ENCODE measurements around the gene SETD3. TPM values are rescaled to one million over a fixed set of nuclear protein-coding genes. Genes with fewer than 3 reads are reported as not detected.

Gene SETD3
- polyA plus RNA-seq, 1 donor (not counting 4 experiments of a cell fraction or from before 2014, with no cell fraction given), result 48.1 TPM

DNA sequence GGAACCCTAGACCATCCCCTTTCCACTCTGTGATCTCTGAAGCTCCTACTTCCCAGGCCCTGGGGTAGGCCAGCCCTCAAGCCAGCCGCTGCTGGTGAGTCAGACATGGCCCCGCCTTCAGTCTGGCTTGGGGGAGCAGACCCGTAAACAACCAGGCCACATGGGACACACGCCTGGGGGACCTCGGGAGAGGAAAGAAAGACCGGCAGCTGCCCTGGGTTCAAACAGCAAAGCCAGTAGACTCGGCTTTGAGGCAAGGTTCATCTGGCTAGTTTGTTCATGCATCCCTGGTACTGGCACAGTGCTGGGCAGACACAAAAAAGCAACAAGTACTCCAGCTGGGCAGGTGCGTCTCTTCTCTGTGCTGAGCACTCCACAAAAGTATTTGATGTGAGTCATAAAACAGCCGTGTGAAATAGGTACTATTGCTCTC lies 101.9 kb downstream of the SETD3 start:
- no peaks in the 10 kb centered on the region for H3K9me3 ChIP-seq (ENCODE audit: control insufficient read depth, low read depth, low read length)
- H3K36me3 ChIP-seq (ENCODE audit: control insufficient read depth in 2 of 2, extremely low read depth in 1 of 2, insufficient read depth in 2 of 2, low read length in 2 of 2), result no peaks in the 10 kb centered on the region
- no peaks in the 10 kb centered on the region for H3K27me3 ChIP-seq (ENCODE audit: control insufficient read depth, extremely low read depth, insufficient read depth, low read length)
- FAIRE-seq, result peak; percentile 82
- H3K9me1 ChIP-seq (ENCODE audit: control insufficient read depth, extremely low read depth, insufficient read depth, low read length), result no peaks in the 10 kb centered on the region
- H3K27ac ChIP-seq (ENCODE audit: control insufficient read depth, insufficient read depth, low read length), result peak overlapping the region; percentile 16
- peak overlapping the region; percentile 27 for H3K4me2 ChIP-seq (ENCODE audit: control insufficient read depth, extremely low read depth, insufficient read depth, low read depth, low read length)
- no peaks in the 10 kb centered on the region for H4K20me1 ChIP-seq (ENCODE audit: control insufficient read depth, extremely low read depth, insufficient read depth, low read length)
- peak overlapping the region; percentile 39 for H3K9ac ChIP-seq (ENCODE audit: control insufficient read depth, extremely low read depth, insufficient read depth, low read length)
- no peaks in the 10 kb centered on the region for H3K79me2 ChIP-seq (ENCODE audit: control insufficient read depth, insufficient read depth, low read length)
- H3K4me1 ChIP-seq (ENCODE audit: control insufficient read depth, extremely low read depth, insufficient read depth, low read length), result peaks cover 9% of the 10 kb centered on the region
- peak overlapping the region in 1 of 3 experiments; percentile 11 for H3K4me3 ChIP-seq (ENCODE audit: control insufficient read depth in 2 of 3, extremely low read depth in 1 of 3, insufficient read depth in 2 of 3, low read depth in 1 of 3, low read length in 3 of 3)
- peak; percentile 23 for DNase-seq (ENCODE audit: low read depth, low spot score)
- TF ChIP-seq, protein P1, sequence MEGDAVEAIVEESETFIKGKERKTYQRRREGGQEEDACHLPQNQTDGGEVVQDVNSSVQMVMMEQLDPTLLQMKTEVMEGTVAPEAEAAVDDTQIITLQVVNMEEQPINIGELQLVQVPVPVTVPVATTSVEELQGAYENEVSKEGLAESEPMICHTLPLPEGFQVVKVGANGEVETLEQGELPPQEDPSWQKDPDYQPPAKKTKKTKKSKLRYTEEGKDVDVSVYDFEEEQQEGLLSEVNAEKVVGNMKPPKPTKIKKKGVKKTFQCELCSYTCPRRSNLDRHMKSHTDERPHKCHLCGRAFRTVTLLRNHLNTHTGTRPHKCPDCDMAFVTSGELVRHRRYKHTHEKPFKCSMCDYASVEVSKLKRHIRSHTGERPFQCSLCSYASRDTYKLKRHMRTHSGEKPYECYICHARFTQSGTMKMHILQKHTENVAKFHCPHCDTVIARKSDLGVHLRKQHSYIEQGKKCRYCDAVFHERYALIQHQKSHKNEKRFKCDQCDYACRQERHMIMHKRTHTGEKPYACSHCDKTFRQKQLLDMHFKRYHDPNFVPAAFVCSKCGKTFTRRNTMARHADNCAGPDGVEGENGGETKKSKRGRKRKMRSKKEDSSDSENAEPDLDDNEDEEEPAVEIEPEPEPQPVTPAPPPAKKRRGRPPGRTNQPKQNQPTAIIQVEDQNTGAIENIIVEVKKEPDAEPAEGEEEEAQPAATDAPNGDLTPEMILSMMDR (optimal IDR thresholded peaks at IDR 0.05 in 1 of 3, IDR thresholded peaks at IDR 0.05 in 1 of 3, conservative IDR thresholded peaks at IDR 0.05 in 1 of 3; ENCODE audit: extremely low read depth in 1 of 3, insufficient read depth in 2 of 3, low read length in 3 of 3), result no peak
- no peak for TF ChIP-seq EZH2 (IDR thresholded peaks at IDR 0.05; ENCODE audit: low read length)
- dilution Hi-C loops (cut with MboI; ENCODE audit: extremely low pct_ligation_motif_present, low sequenced_read_pairs), result no loop called here
- peak overlapping the region; percentile 47 for H2AFZ ChIP-seq (ENCODE audit: control insufficient read depth, low read length)

DNA sequence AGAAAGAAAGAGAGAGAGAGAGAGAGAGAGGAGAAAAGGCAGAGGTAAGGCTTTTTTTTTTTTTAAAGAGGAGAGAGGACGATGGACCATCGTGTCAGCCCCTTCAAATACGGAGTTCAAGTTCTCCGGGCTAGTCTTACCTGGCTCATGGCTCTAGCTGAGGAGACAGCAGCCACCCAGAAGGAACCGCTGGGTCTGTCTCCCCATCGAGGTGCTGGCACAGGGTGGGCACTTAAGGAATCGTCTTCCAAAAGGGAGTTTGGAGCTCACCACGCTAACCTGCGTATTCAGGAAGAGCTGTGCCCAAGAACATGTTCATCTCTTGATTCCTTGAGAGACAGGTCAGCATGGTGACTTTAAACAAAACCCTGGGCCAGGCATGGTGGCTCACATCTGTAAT lies 102.7 kb downstream of the SETD3 start:
- Histone ChIP-seq H3K4me1 (ENCODE audit: control insufficient read depth, extremely low read depth, insufficient read depth, low read length) (peaks cover 9% of the 10 kb centered on the region), H2AFZ (ENCODE audit: control insufficient read depth, low read length) (no peak overlapping the region), H3K27me3 (ENCODE audit: control insufficient read depth, extremely low read depth, insufficient read depth, low read length) (no peaks in the 10 kb centered on the region), H3K27ac (ENCODE audit: control insufficient read depth, insufficient read depth, low read length) (peak overlapping the region; percentile 16), H3K79me2 (ENCODE audit: control insufficient read depth, insufficient read depth, low read length) (no peaks in the 10 kb centered on the region), H3K4me3 (ENCODE audit: control insufficient read depth in 2 of 3, extremely low read depth in 1 of 3, insufficient read depth in 2 of 3, low read depth in 1 of 3, low read length in 3 of 3) (no peak overlapping the region), H3K9me3 (ENCODE audit: control insufficient read depth, low read depth, low read length) (no peaks in the 10 kb centered on the region), H3K9me1 (ENCODE audit: control insufficient read depth, extremely low read depth, insufficient read depth, low read length) (no peaks in the 10 kb centered on the region), H3K4me2 (ENCODE audit: control insufficient read depth, extremely low read depth, insufficient read depth, low read depth, low read length) (no peak overlapping the region), H3K9ac (ENCODE audit: control insufficient read depth, extremely low read depth, insufficient read depth, low read length) (no peak overlapping the region), H4K20me1 (ENCODE audit: control insufficient read depth, extremely low read depth, insufficient read depth, low read length) (no peaks in the 10 kb centered on the region), H3K36me3 (ENCODE audit: control insufficient read depth in 2 of 2, extremely low read depth in 1 of 2, insufficient read depth in 2 of 2, low read length in 2 of 2) (no peaks in the 10 kb centered on the region)
- DNase-seq (ENCODE audit: low read depth, low spot score) (no peak), FAIRE-seq (no peak)
- TF ChIP-seq EZH2 (IDR thresholded peaks at IDR 0.05; ENCODE audit: low read length), result no peak
- TF ChIP-seq, protein P1 (optimal IDR thresholded peaks at IDR 0.05 in 1 of 3, IDR thresholded peaks at IDR 0.05 in 1 of 3, conservative IDR thresholded peaks at IDR 0.05 in 1 of 3; ENCODE audit: extremely low read depth in 1 of 3, insufficient read depth in 2 of 3, low read length in 3 of 3), result no peak
- dilution Hi-C loops (cut with MboI; ENCODE audit: extremely low pct_ligation_motif_present, low sequenced_read_pairs), result no loop called here

Data from keratinocyte (primary cell).